ENCODE measurements around the gene SPOPL.

- TF ChIP-seq POLR2A (conservative IDR thresholded peaks at IDR 0.05) (no peak), CREB1 (IDR thresholded peaks at IDR 0.05) (no peak), CREB1 (CRISPR knock-in tag; IDR thresholded peaks at IDR 0.05) (no peak), CTCF (IDR thresholded peaks at IDR 0.05 in 2 of 3, conservative IDR thresholded peaks at IDR 0.05 in 1 of 3; ENCODE audit: insufficient read depth in 2 of 3, low read depth in 1 of 3, low read length in 3 of 3) (no peak), MAFF (IDR thresholded peaks at IDR 0.05; ENCODE audit: low read length) (no peak), MYC (IDR thresholded peaks at IDR 0.05; ENCODE audit: low read depth, low read length) (no peak), MYC (CRISPR knock-in tag; IDR thresholded peaks at IDR 0.05; ENCODE audit: borderline replicate concordance, low read depth) (no peak), PHB2 (IDR thresholded peaks at IDR 0.05; ENCODE audit: low read depth) (no peak), NFXL1 (CRISPR knock-in tag; IDR thresholded peaks at IDR 0.05) (no peak), USF1 (CRISPR knock-in tag; IDR thresholded peaks at IDR 0.05) (no peak), HCFC1 (IDR thresholded peaks at IDR 0.05; ENCODE audit: low read depth, low read length) (no peak)
Measured at GRCh38 chr2:138504546-138505235, 3.1 kb downstream of the SPOPL start.
